OCI-LY3 (cell line): Measurements from ENCODE around the gene TXNL4A.

ENCODE experiments used
- EZH2phosphoT487 ChIP-seq: fragments of 200-600 bp; shearing (Covaris generic); IDR thresholded peaks from 2 replicates; pipeline ENCODE4 v1.6.1; 2018; ENCODE audit warnings: antibody characterized with exemption, mixed run types, low read depth
- TF ChIP-seq, protein P1 (sequence below): fragments of 200-600, 300-600 bp; sonication (generic); IDR thresholded peaks from 2 replicates; pipeline ENCODE4 v1.5.1; 2014; ENCODE audit warnings: antibody characterized with exemption, low read length, low read depth

DNA sequence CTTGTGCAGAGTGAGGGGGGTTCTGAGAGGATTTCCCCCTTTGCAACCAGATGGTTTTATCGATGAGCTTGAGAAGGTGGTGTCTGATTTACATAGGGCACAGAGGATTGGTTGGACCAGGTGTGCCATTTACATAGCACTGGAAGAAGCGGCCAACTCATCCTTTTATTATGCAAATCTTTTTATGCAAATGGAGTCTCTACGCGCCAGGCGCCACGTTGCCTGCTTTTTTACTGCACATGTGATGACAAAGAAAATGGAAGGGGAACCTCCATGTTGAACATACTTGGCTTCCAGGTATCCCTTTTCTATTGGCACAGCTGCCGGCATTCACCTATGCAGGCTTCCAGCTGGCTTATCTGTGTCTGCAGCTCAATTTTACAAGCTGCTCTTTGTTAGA lies 18.4 kb upstream of the TXNL4A start:
- TF ChIP-seq, protein P1, sequence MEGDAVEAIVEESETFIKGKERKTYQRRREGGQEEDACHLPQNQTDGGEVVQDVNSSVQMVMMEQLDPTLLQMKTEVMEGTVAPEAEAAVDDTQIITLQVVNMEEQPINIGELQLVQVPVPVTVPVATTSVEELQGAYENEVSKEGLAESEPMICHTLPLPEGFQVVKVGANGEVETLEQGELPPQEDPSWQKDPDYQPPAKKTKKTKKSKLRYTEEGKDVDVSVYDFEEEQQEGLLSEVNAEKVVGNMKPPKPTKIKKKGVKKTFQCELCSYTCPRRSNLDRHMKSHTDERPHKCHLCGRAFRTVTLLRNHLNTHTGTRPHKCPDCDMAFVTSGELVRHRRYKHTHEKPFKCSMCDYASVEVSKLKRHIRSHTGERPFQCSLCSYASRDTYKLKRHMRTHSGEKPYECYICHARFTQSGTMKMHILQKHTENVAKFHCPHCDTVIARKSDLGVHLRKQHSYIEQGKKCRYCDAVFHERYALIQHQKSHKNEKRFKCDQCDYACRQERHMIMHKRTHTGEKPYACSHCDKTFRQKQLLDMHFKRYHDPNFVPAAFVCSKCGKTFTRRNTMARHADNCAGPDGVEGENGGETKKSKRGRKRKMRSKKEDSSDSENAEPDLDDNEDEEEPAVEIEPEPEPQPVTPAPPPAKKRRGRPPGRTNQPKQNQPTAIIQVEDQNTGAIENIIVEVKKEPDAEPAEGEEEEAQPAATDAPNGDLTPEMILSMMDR, result no peak
- TF ChIP-seq EZH2phosphoT487, result no peak
